Keratinocyte (primary cell): ENCODE results near the gene SACM1L. TPM values are rescaled to one million over a fixed set of nuclear protein-coding genes. Genes with fewer than 3 reads are reported as not detected.

Source experiments
- DNase-seq: peaks from one replicate; pipeline ENCODE4 v3.0.0-alpha.2; 2011; ENCODE audit warnings: low read depth, missing footprints, low spot score
- FAIRE-seq: peaks from 2 replicates; lab custom pipeline; 2011; peaks lifted over from hg19 to GRCh38; lab: Jason Lieb, UNC
- H2AFZ ChIP-seq: 2 replicates; pipeline ENCODE4 v1.6.0; 2012; ENCODE audit warnings: low read length, control low read depth, inconsistent platforms; ENCODE audit not compliant: control insufficient read depth
- H3K27ac ChIP-seq: 2 replicates; pipeline ENCODE4 v1.5.1; 2011; ENCODE audit warnings: low read length; ENCODE audit not compliant: control insufficient read depth, insufficient read depth
- H3K27me3 ChIP-seq: 3 replicates; pipeline ENCODE4 v1.6.0; 2011; ENCODE audit warnings: low read length; ENCODE audit not compliant: control insufficient read depth, insufficient read depth; ENCODE audit errors: extremely low read depth
- H3K36me3 ChIP-seq, 2 experiments: 2 replicates in 1 of 2; 3 replicates in 1 of 2; pipeline ENCODE4 v1.5.1; 2011; ENCODE audit warnings: low read length in 2 of 2, mild to moderate bottlenecking in 1 of 2; ENCODE audit not compliant: control insufficient read depth in 2 of 2, insufficient read depth in 2 of 2; ENCODE audit errors: extremely low read depth in 1 of 2
- H3K4me1 ChIP-seq: 3 replicates; pipeline ENCODE4 v1.5.1; 2011; ENCODE audit warnings: low read length; ENCODE audit not compliant: control insufficient read depth, insufficient read depth; ENCODE audit errors: extremely low read depth
- H3K4me2 ChIP-seq: 3 replicates; pipeline ENCODE4 v1.6.0; 2011; ENCODE audit warnings: low read depth, low read length; ENCODE audit not compliant: control insufficient read depth, insufficient read depth; ENCODE audit errors: extremely low read depth
- H3K4me3 ChIP-seq, 3 experiments: fragments of 200-600 bp in 1 of 3; sonication (generic) in 1 of 3; 2 replicates in 2 of 3; 3 replicates in 1 of 3; pipeline ENCODE4 v1.5.1; 2011 to 2016; ENCODE audit warnings: low read length in 3 of 3, mild to moderate bottlenecking in 3 of 3, control low read depth in 2 of 3, inconsistent platforms in 1 of 3, low read depth in 1 of 3, mixed read lengths in 1 of 3, mixed run types in 1 of 3, moderate library complexity in 1 of 3; ENCODE audit not compliant: control insufficient read depth in 2 of 3, insufficient read depth in 2 of 3; ENCODE audit errors: extremely low read depth in 1 of 3
- H3K79me2 ChIP-seq: 2 replicates; pipeline ENCODE4 v1.6.0; 2012; ENCODE audit warnings: low read length; ENCODE audit not compliant: control insufficient read depth, insufficient read depth
- H3K9ac ChIP-seq: 3 replicates; pipeline ENCODE4 v1.6.0; 2011; ENCODE audit warnings: low read length; ENCODE audit not compliant: control insufficient read depth, insufficient read depth; ENCODE audit errors: extremely low read depth
- H3K9me1 ChIP-seq: 3 replicates; pipeline ENCODE4 v1.6.0; 2011; ENCODE audit warnings: low read length; ENCODE audit not compliant: control insufficient read depth, insufficient read depth; ENCODE audit errors: extremely low read depth
- H3K9me3 ChIP-seq: 2 replicates; pipeline ENCODE4 v1.5.1; 2012; ENCODE audit warnings: low read depth, low read length; ENCODE audit not compliant: control insufficient read depth
- H4K20me1 ChIP-seq: 3 replicates; pipeline ENCODE4 v1.6.0; 2011; ENCODE audit warnings: low read length; ENCODE audit not compliant: control insufficient read depth, insufficient read depth; ENCODE audit errors: extremely low read depth
- EZH2 ChIP-seq: IDR thresholded peaks from one replicate; pipeline ENCODE4 v1.6.1; 2012; ENCODE audit warnings: inconsistent platforms, mild to moderate bottlenecking, low read length, moderate library complexity
- dilution Hi-C: fragments of 300-500 bp; cut with MboI; formaldehyde crosslinking; loops from one replicate; pipeline ENCODE4 v1.7.0; 2020; ENCODE audit warnings: low sequenced_read_pairs; ENCODE audit not compliant: extremely low pct_ligation_motif_present
- polyA plus RNA-seq, 5 experiments: library from polyadenylated mRNA; depleted of rRNA in 3 of 5; stranded (reverse) in 3 of 5; stranded (forward) in 1 of 5; unstranded in 1 of 5; fragments of >200 nt; gene quantifications; 1 replicate in 1 of 5; 2 replicates in 3 of 5; 3 replicates in 1 of 5; pipeline versions ENCODE4 v1.2.1 to v1.2.3, GENCODE V29; 2011 to 2012; ENCODE audit warnings: missing spikeins in 2 of 5, low read depth in 1 of 5, low replicate concordance in 1 of 5
- TF ChIP-seq, protein P1 (sequence below), 3 experiments: IDR thresholded peaks in 1 of 3; conservative IDR thresholded peaks in 1 of 3; optimal IDR thresholded peaks in 1 of 3; 2 replicates in 2 of 3; 3 replicates in 1 of 3; pipeline versions ENCODE3 to v1.5.1; 2011; ENCODE audit warnings: low read length in 3 of 3, mild to moderate bottlenecking in 3 of 3, moderate library complexity in 2 of 3, control low read depth in 1 of 3, inconsistent platforms in 1 of 3; ENCODE audit not compliant: insufficient read depth in 2 of 3; ENCODE audit errors: extremely low read depth in 1 of 3

SACM1L gene
- polyA plus RNA-seq, 1 donor (not counting 4 experiments of a cell fraction or from before 2014, with no cell fraction given) = 44.3 TPM

DNA sequence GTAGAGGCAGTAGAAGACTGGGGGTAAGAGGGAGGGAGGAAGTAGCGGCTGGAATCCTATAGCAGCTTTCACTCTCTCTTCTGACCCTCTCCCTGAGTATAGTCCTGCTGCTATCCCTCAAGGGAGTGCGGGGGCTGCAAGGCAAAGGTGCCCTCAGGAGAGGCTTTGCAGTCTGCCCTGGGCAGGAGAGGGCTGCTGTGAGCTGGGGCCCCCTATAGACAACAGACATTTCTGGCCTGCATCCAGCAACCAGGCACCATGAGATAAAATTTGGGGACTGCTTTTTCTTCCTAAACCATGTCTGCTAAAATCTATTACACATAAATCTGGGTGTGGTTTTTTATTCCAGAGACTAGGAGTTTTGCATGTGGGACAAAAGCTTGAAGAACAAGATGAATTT, 48.0 kb downstream of the SACM1L start:
- Histone ChIP-seq H3K9ac (no peak overlapping the region), H3K9me1 (no peaks in the 10 kb centered on the region), H3K4me1 (no peaks in the 10 kb centered on the region), H3K9me3 (no peaks in the 10 kb centered on the region), H2AFZ (no peak overlapping the region), H3K4me2 (no peak overlapping the region), H3K4me3 (no peak overlapping the region), H3K36me3 (peaks cover 9 to 27% of the 10 kb centered on the region in 2 experiments), H4K20me1 (no peaks in the 10 kb centered on the region), H3K27me3 (no peaks in the 10 kb centered on the region), H3K27ac (no peak overlapping the region), H3K79me2 (no peaks in the 10 kb centered on the region)
- no peak for TF ChIP-seq EZH2
- TF ChIP-seq, protein P1, sequence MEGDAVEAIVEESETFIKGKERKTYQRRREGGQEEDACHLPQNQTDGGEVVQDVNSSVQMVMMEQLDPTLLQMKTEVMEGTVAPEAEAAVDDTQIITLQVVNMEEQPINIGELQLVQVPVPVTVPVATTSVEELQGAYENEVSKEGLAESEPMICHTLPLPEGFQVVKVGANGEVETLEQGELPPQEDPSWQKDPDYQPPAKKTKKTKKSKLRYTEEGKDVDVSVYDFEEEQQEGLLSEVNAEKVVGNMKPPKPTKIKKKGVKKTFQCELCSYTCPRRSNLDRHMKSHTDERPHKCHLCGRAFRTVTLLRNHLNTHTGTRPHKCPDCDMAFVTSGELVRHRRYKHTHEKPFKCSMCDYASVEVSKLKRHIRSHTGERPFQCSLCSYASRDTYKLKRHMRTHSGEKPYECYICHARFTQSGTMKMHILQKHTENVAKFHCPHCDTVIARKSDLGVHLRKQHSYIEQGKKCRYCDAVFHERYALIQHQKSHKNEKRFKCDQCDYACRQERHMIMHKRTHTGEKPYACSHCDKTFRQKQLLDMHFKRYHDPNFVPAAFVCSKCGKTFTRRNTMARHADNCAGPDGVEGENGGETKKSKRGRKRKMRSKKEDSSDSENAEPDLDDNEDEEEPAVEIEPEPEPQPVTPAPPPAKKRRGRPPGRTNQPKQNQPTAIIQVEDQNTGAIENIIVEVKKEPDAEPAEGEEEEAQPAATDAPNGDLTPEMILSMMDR (optimal IDR thresholded peaks at IDR 0.05 in 1 of 3, IDR thresholded peaks at IDR 0.05 in 1 of 3, conservative IDR thresholded peaks at IDR 0.05 in 1 of 3; ENCODE audit: extremely low read depth in 1 of 3, insufficient read depth in 2 of 3, low read length in 3 of 3) = no peak
- FAIRE-seq (no peak), DNase-seq (no peak)
- dilution Hi-C loops = no loop called here

DNA sequence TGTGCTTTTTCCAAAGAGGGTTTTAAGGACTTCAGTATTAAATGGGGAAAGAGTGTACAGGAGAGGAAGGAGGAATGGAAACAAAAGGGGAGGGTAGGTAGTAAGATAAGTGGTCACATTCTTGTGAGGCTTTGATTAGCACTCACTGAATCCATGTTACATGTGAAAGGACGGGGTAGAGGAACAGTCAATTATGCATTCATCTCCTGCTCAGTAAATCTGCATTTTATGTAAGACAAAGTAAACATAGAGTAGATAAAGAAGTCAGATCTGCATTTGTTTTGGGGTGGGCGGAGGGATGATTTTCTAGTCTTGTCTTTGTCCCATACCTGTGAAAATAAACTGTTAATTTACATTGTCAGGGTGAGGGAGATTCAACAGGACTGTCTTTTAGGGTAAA, 50.8 kb downstream of the SACM1L start:
- Histone ChIP-seq H4K20me1 (no peaks in the 10 kb centered on the region), H3K4me2 (no peak overlapping the region), H3K9me3 (no peaks in the 10 kb centered on the region), H3K4me1 (no peaks in the 10 kb centered on the region), H3K9me1 (no peaks in the 10 kb centered on the region), H3K27ac (no peak overlapping the region), H3K9ac (no peak overlapping the region), H3K79me2 (no peaks in the 10 kb centered on the region), H3K4me3 (no peak overlapping the region), H3K27me3 (no peaks in the 10 kb centered on the region), H2AFZ (no peak overlapping the region), H3K36me3 (peaks cover 12 to 28% of the 10 kb centered on the region in 2 experiments)
- DNase-seq (no peak), FAIRE-seq (no peak)
- dilution Hi-C loops = no loop called here
- TF ChIP-seq, protein P1 (optimal IDR thresholded peaks at IDR 0.05 in 1 of 3, IDR thresholded peaks at IDR 0.05 in 1 of 3, conservative IDR thresholded peaks at IDR 0.05 in 1 of 3; ENCODE audit: extremely low read depth in 1 of 3, insufficient read depth in 2 of 3, low read length in 3 of 3) = no peak
- no peak for TF ChIP-seq EZH2
